Endothelial cell of umbilical vein (primary cell): ENCODE results near the gene NQO1. TPM values are rescaled to one million over a fixed set of nuclear protein-coding genes. Genes with fewer than 3 reads are reported as not detected.

ENCODE experiments used
- BruUV-seq: library from RNA; stranded (reverse); fragments of 400-500 nt; replicated peaks from 2 replicates; lab custom pipeline; 2021; lab: Mats Ljungman, UMichigan
- CTCF ChIA-PET: fragments of 300-600, 350-600 bp; sonication (Branson Sonifier 250); formaldehyde crosslinking; loops from one replicate; lab custom pipeline; 2021; ENCODE audit warnings: antibody characterized with exemption, inconsistent platforms; lab: Charles Lee
- POLR2A ChIA-PET: fragments of 300-600, 350-600 bp; sonication (Branson Sonifier 250); formaldehyde crosslinking; loops from one replicate; lab custom pipeline; 2021; ENCODE audit warnings: antibody characterized with exemption, inconsistent platforms; lab: Charles Lee
- DNase-seq: peaks from one replicate; pipeline ENCODE4 v3.0.0-alpha.2; 2011; ENCODE audit warnings: low read depth, low spot score
- FAIRE-seq: peaks from 2 replicates; lab custom pipeline; 2011; peaks lifted over from hg19 to GRCh38; lab: Jason Lieb, UNC
- H2AFZ ChIP-seq: 2 replicates; pipeline ENCODE4 v1.6.0; 2012; ENCODE audit warnings: low read depth, low read length, control low read depth, inconsistent platforms
- H3K27ac ChIP-seq: 2 replicates; pipeline ENCODE4 v1.5.1; 2011; ENCODE audit warnings: low read depth, mild to moderate bottlenecking, control low read depth, low read length, moderate library complexity; ENCODE audit not compliant: insufficient read depth
- H3K27me3 ChIP-seq, 2 experiments: 2 replicates each; pipeline versions ENCODE4 v1.6.0 to v1.6.1; 2011; ENCODE audit warnings: low read length in 2 of 2, mixed read lengths in 1 of 2; ENCODE audit not compliant: control insufficient read depth in 2 of 2, insufficient read depth in 2 of 2
- H3K36me3 ChIP-seq, 2 experiments: 2 replicates in 1 of 2; 3 replicates in 1 of 2; pipeline ENCODE4 v1.5.1; 2011; ENCODE audit warnings: low read length in 2 of 2, mild to moderate bottlenecking in 1 of 2, moderate library complexity in 1 of 2; ENCODE audit not compliant: control insufficient read depth in 2 of 2, insufficient read depth in 2 of 2; ENCODE audit errors: extremely low read depth in 1 of 2
- H3K4me1 ChIP-seq: 3 replicates; pipeline ENCODE4 v1.5.1; 2011; ENCODE audit warnings: mild to moderate bottlenecking, low read length; ENCODE audit not compliant: control insufficient read depth, insufficient read depth; ENCODE audit errors: extremely low read depth
- H3K4me2 ChIP-seq: 2 replicates; pipeline ENCODE4 v1.6.1; 2011; ENCODE audit warnings: low read length, control low read depth, mixed read lengths; ENCODE audit not compliant: insufficient read depth
- H3K4me3 ChIP-seq, 3 experiments: fragments of 200-600 bp in 1 of 3; sonication (generic), shearing (Covaris generic) in 1 of 3; replicated peaks in 1 of 3; 2 replicates each; pipeline ENCODE4 v1.5.1; 2011 to 2016; ENCODE audit warnings: control low read depth in 3 of 3, low read length in 3 of 3, mild to moderate bottlenecking in 2 of 3, inconsistent platforms in 1 of 3, low read depth in 1 of 3, moderate library complexity in 1 of 3; ENCODE audit not compliant: insufficient read depth in 1 of 3
- H3K79me2 ChIP-seq: 2 replicates; pipeline ENCODE4 v1.6.0; 2012; ENCODE audit warnings: low read length, inconsistent platforms; ENCODE audit not compliant: control insufficient read depth, insufficient read depth
- H3K9ac ChIP-seq: replicated peaks from 2 replicates; pipeline ENCODE3; 2011; ENCODE audit warnings: low read length, control low read depth; ENCODE audit not compliant: insufficient read depth; ENCODE audit errors: extremely low read depth
- H3K9me1 ChIP-seq: replicated peaks from 3 replicates; pipeline ENCODE4 v1.6.0; 2011; ENCODE audit warnings: mild to moderate bottlenecking, low read length; ENCODE audit not compliant: control insufficient read depth, insufficient read depth; ENCODE audit errors: extremely low read depth
- H3K9me3 ChIP-seq: replicated peaks from 2 replicates; pipeline ENCODE4 v1.5.1; 2012; ENCODE audit warnings: low read length, inconsistent platforms; ENCODE audit not compliant: control insufficient read depth, insufficient read depth
- H4K20me1 ChIP-seq: replicated peaks from 2 replicates; pipeline ENCODE3; 2011; ENCODE audit warnings: mild to moderate bottlenecking, low read length; ENCODE audit not compliant: control insufficient read depth, insufficient read depth; ENCODE audit errors: extremely low read depth
- EZH2 ChIP-seq: IDR thresholded peaks from 2 replicates; pipeline ENCODE4 v1.6.1; 2012; ENCODE audit warnings: borderline replicate concordance, low read depth, mild to moderate bottlenecking, moderate library complexity, low read length, inconsistent platforms; ENCODE audit not compliant: severe bottlenecking
- FOS ChIP-seq: IDR thresholded peaks from 2 replicates; pipeline ENCODE4 v1.6.1; 2011; ENCODE audit warnings: mild to moderate bottlenecking, low read length, moderate library complexity, borderline replicate concordance; ENCODE audit not compliant: insufficient read depth
- GATA2 ChIP-seq: IDR thresholded peaks from 2 replicates; pipeline ENCODE4 v1.7.0; 2011; ENCODE audit warnings: low read depth, mild to moderate bottlenecking, moderate library complexity, mixed read lengths, low read length; ENCODE audit not compliant: insufficient read length, insufficient read depth
- JUN ChIP-seq: IDR thresholded peaks from 2 replicates; pipeline ENCODE4 v1.6.1; 2011; ENCODE audit warnings: borderline replicate concordance, low read depth; ENCODE audit not compliant: insufficient read length, insufficient read depth
- MYC ChIP-seq: IDR thresholded peaks from one replicate; pipeline ENCODE4 v1.6.1; 2011; ENCODE audit warnings: mild to moderate bottlenecking, low read depth, low read length
- dilution Hi-C: fragments of 300-500 bp; cut with MboI; formaldehyde crosslinking; loops from one replicate; pipeline ENCODE4 v1.15.0; 2019; ENCODE audit warnings: low sequenced_read_pairs; ENCODE audit not compliant: extremely low pct_ligation_motif_present
- intact Hi-C: fragments of 100-400 bp; cut with micrococcal nuclease; formaldehyde crosslinking; loops from one replicate; pipeline ENCODE4 v1.10.0; 2022
- polyA plus RNA-seq, 4 experiments: library from polyadenylated mRNA; depleted of rRNA in 3 of 4; stranded (reverse) in 3 of 4; unstranded in 1 of 4; fragments of >200 nt; gene quantifications; 2 replicates each; pipeline versions ENCODE4 v1.2.1 to v1.2.3, GENCODE V29; 2011 to 2012; ENCODE audit warnings: missing spikeins in 1 of 4
- total RNA-seq: library from RNA; stranded (reverse); gene quantifications from 2 replicates; pipeline ENCODE4 v1.2.3, GENCODE V29; 2021
- TF ChIP-seq, protein P1 (sequence below): IDR thresholded peaks from 2 replicates; pipeline ENCODE4 v1.6.1; 2011; ENCODE audit not compliant: insufficient read depth, insufficient read length

Gene NQO1
- total and polyA plus RNA-seq, 2 donors (not counting 3 experiments of a cell fraction or from before 2014, with no cell fraction given), result 257 to 345 TPM

DNA sequence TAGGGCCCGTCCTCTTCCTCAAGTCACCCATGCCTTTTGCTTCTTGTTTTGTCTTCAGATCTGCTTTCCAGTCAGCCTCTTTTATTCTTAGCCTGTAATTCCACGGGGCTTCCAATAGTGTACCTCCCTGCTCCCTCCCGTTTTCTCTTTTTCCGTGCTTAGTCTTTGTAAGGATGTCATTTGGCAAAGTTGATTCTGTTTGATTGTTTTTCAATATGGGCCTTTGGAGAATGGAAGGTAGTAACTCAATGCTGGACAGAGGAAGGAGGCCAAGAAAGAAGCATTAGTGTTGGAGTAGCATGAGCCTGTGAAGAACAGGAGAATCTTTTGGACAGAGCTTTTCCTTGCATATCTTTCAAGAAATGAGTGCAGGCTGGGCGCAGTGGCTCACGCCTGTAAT is 42.3 kb upstream of the NQO1 start:
- TF ChIP-seq, protein P1, sequence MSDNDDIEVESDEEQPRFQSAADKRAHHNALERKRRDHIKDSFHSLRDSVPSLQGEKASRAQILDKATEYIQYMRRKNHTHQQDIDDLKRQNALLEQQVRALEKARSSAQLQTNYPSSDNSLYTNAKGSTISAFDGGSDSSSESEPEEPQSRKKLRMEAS, result no peak
- TF ChIP-seq EZH2, result no peak
- Histone ChIP-seq H3K36me3 (no peaks in the 10 kb centered on the region), H3K4me2 (no peak overlapping the region), H3K9ac (no peak overlapping the region), H3K9me1 (no peaks in the 10 kb centered on the region), H3K9me3 (no peaks in the 10 kb centered on the region), H3K27ac (no peak overlapping the region), H2AFZ (no peak overlapping the region), H3K4me3 (no peak overlapping the region), H3K27me3 (no peaks in the 10 kb centered on the region), H4K20me1 (no peaks in the 10 kb centered on the region), H3K4me1 (peaks cover 2% of the 10 kb centered on the region), H3K79me2 (peaks cover 3% of the 10 kb centered on the region)
- POLR2A ChIA-PET, result no interaction called here
- intact Hi-C loops, result no loop called here
- CTCF ChIA-PET, result no interaction called here
- dilution Hi-C loops, result no loop called here
- no TSS peak for BruUV-seq
- no peak for DNase-seq
- FAIRE-seq, result no peak

DNA sequence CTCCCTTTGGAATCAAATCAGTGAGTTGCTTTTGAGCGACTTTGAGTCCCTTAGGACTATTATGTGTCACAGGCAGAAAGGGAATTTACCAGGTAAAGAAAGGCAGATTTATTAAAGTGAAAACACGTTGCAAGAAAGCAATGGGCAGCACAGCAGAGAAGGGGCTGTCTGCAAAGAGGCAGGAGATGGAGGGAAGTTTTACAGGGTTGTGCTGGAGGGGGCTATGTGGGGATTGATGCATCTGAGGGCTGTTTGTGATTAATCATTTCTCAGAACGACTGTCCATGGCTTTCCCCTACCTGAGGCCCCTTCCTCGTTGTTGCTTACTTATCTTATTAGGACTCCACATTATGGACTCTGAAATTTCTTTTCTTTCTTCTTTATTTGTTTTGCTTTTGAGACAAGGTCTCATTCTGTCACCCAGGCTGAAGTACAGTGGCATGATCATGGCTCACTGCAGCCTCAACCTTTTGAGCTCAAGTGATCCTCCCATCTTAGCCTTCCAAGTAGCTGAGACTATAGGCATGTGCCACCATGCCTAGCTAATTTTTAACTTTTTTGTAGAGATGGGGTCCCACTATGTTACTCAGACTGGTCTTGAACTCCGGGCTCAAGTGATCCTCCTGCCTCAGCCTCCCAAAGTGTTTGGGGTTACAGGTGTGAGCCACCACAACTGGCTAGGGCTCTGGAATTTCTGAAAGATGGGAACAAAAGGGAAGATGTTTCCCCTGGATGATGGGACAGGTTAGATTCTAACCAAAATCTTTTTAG is 41.3 kb upstream of the NQO1 start:
- peaks cover 7% of the 10 kb centered on the region for H3K4me1 ChIP-seq
- POLR2A ChIA-PET, result no interaction called here
- no peaks in the 10 kb centered on the region for H3K9me3 ChIP-seq
- FAIRE-seq, result no peak
- no peaks in the 10 kb centered on the region for H4K20me1 ChIP-seq
- H3K4me3 ChIP-seq, result no peak overlapping the region
- no peaks in the 10 kb centered on the region for H3K27me3 ChIP-seq
- no TSS peak for BruUV-seq
- no peak overlapping the region for H3K27ac ChIP-seq
- CTCF ChIA-PET, result interaction anchor here (0.6 to 0.9 kb wide), 2 partner anchors 111 to 386 kb away, joined by 3 read pairs; no protein-coding TSS in a partner anchor
- H3K79me2 ChIP-seq, result peaks cover 3% of the 10 kb centered on the region
- H2AFZ ChIP-seq, result no peak overlapping the region
- H3K9ac ChIP-seq, result no peak overlapping the region
- dilution Hi-C loops, result no loop called here
- intact Hi-C loops, result no loop called here
- no peak for DNase-seq
- no peaks in the 10 kb centered on the region for H3K36me3 ChIP-seq
- TF ChIP-seq FOS, result no peak
- TF ChIP-seq MYC, result no peak
- no peak for TF ChIP-seq GATA2
- no peak for TF ChIP-seq JUN
- no peak overlapping the region for H3K4me2 ChIP-seq
- H3K9me1 ChIP-seq, result no peaks in the 10 kb centered on the region
